Astrocyte (in vitro differentiated cells and primary cell): ENCODE results near the gene AQP1.

Experiments used
- EZH2 ChIP-seq: IDR thresholded peaks from 2 replicates; pipeline ENCODE4 v1.6.1; 2012; ENCODE audit warnings: mild to moderate bottlenecking, low read length, inconsistent platforms; ENCODE audit not compliant: insufficient read depth
- TF ChIP-seq, protein P1 (sequence below): IDR thresholded peaks from 2 replicates; pipeline ENCODE4 v1.5.1; 2011; ENCODE audit warnings: low read depth, mild to moderate bottlenecking, inconsistent platforms, low read length, moderate library complexity; ENCODE audit not compliant: insufficient read depth

- TF ChIP-seq, protein P1, sequence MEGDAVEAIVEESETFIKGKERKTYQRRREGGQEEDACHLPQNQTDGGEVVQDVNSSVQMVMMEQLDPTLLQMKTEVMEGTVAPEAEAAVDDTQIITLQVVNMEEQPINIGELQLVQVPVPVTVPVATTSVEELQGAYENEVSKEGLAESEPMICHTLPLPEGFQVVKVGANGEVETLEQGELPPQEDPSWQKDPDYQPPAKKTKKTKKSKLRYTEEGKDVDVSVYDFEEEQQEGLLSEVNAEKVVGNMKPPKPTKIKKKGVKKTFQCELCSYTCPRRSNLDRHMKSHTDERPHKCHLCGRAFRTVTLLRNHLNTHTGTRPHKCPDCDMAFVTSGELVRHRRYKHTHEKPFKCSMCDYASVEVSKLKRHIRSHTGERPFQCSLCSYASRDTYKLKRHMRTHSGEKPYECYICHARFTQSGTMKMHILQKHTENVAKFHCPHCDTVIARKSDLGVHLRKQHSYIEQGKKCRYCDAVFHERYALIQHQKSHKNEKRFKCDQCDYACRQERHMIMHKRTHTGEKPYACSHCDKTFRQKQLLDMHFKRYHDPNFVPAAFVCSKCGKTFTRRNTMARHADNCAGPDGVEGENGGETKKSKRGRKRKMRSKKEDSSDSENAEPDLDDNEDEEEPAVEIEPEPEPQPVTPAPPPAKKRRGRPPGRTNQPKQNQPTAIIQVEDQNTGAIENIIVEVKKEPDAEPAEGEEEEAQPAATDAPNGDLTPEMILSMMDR: no peak
- no peak for TF ChIP-seq EZH2
These were observed 3.0 kb upstream of the AQP1 start for GRCh38 chr7:30908681-30909080.
